Measurements from ENCODE around the gene CAB39L. TPM values are rescaled to one million over a fixed set of nuclear protein-coding genes. Genes with fewer than 3 reads are reported as not detected.

The CAB39L gene
- polyA plus RNA-seq, 1 donor (not counting 4 experiments of a cell fraction or from before 2014, with no cell fraction given): 10.1 TPM

- no peak for DNase-seq (ENCODE audit: low read depth, low spot score)
- H4K20me1 ChIP-seq (ENCODE audit: control insufficient read depth, extremely low read depth, insufficient read depth, low read length): no peaks in the 10 kb centered on the region
- TF ChIP-seq CTCF (optimal IDR thresholded peaks at IDR 0.05 in 1 of 3, IDR thresholded peaks at IDR 0.05 in 1 of 3, conservative IDR thresholded peaks at IDR 0.05 in 1 of 3; ENCODE audit: extremely low read depth in 1 of 3, insufficient read depth in 2 of 3, low read length in 3 of 3): no peak
- H3K9ac ChIP-seq (ENCODE audit: control insufficient read depth, extremely low read depth, insufficient read depth, low read length): no peak overlapping the region
- H3K79me2 ChIP-seq (ENCODE audit: control insufficient read depth, insufficient read depth, low read length): peaks cover 5% of the 10 kb centered on the region
- H3K4me1 ChIP-seq (ENCODE audit: control insufficient read depth, extremely low read depth, insufficient read depth, low read length): no peaks in the 10 kb centered on the region
- no peak overlapping the region for H2AFZ ChIP-seq (ENCODE audit: control insufficient read depth, low read length)
- no peaks in the 10 kb centered on the region for H3K36me3 ChIP-seq (ENCODE audit: control insufficient read depth in 2 of 2, extremely low read depth in 1 of 2, insufficient read depth in 2 of 2, low read length in 2 of 2)
- no peaks in the 10 kb centered on the region for H3K9me3 ChIP-seq (ENCODE audit: control insufficient read depth, low read depth, low read length)
- no peak overlapping the region for H3K27ac ChIP-seq (ENCODE audit: control insufficient read depth, insufficient read depth, low read length)
- H3K4me2 ChIP-seq (ENCODE audit: control insufficient read depth, extremely low read depth, insufficient read depth, low read depth, low read length): no peak overlapping the region
- H3K4me3 ChIP-seq (ENCODE audit: control insufficient read depth in 2 of 3, extremely low read depth in 1 of 3, insufficient read depth in 2 of 3, low read depth in 1 of 3, low read length in 3 of 3): no peak overlapping the region
- no peaks in the 10 kb centered on the region for H3K27me3 ChIP-seq (ENCODE audit: control insufficient read depth, extremely low read depth, insufficient read depth, low read length)
- dilution Hi-C loops (cut with MboI; ENCODE audit: extremely low pct_ligation_motif_present, low sequenced_read_pairs): loop anchor here (25.0 kb wide), 1 partner anchor 136 kb away; no protein-coding TSS in a partner anchor
- H3K9me1 ChIP-seq (ENCODE audit: control insufficient read depth, extremely low read depth, insufficient read depth, low read length): no peaks in the 10 kb centered on the region
- no peak for FAIRE-seq
These were observed 4.9 kb upstream of the CAB39L start for GRCh38 chr13:49448753-49449152.

GRCh38 chr13:49446473-49446872 lies 2.6 kb upstream of the CAB39L start:
- Histone ChIP-seq H3K79me2 (ENCODE audit: control insufficient read depth, insufficient read depth, low read length) (peaks cover 5% of the 10 kb centered on the region), H3K27ac (ENCODE audit: control insufficient read depth, insufficient read depth, low read length) (no peak overlapping the region), H3K9ac (ENCODE audit: control insufficient read depth, extremely low read depth, insufficient read depth, low read length) (no peak overlapping the region), H3K27me3 (ENCODE audit: control insufficient read depth, extremely low read depth, insufficient read depth, low read length) (no peaks in the 10 kb centered on the region), H3K9me3 (ENCODE audit: control insufficient read depth, low read depth, low read length) (no peaks in the 10 kb centered on the region), H3K4me3 (ENCODE audit: control insufficient read depth in 2 of 3, extremely low read depth in 1 of 3, insufficient read depth in 2 of 3, low read depth in 1 of 3, low read length in 3 of 3) (no peak overlapping the region), H3K9me1 (ENCODE audit: control insufficient read depth, extremely low read depth, insufficient read depth, low read length) (no peaks in the 10 kb centered on the region), H3K36me3 (ENCODE audit: control insufficient read depth in 2 of 2, extremely low read depth in 1 of 2, insufficient read depth in 2 of 2, low read length in 2 of 2) (no peaks in the 10 kb centered on the region), H2AFZ (ENCODE audit: control insufficient read depth, low read length) (no peak overlapping the region), H3K4me1 (ENCODE audit: control insufficient read depth, extremely low read depth, insufficient read depth, low read length) (no peaks in the 10 kb centered on the region), H4K20me1 (ENCODE audit: control insufficient read depth, extremely low read depth, insufficient read depth, low read length) (no peaks in the 10 kb centered on the region), H3K4me2 (ENCODE audit: control insufficient read depth, extremely low read depth, insufficient read depth, low read depth, low read length) (no peak overlapping the region)
- TF ChIP-seq CTCF (optimal IDR thresholded peaks at IDR 0.05 in 1 of 3, IDR thresholded peaks at IDR 0.05 in 1 of 3, conservative IDR thresholded peaks at IDR 0.05 in 1 of 3; ENCODE audit: extremely low read depth in 1 of 3, insufficient read depth in 2 of 3, low read length in 3 of 3): no peak
- no peak for TF ChIP-seq EZH2 (IDR thresholded peaks at IDR 0.05; ENCODE audit: low read length)
- dilution Hi-C loops (cut with MboI; ENCODE audit: extremely low pct_ligation_motif_present, low sequenced_read_pairs): loop anchor here (25.0 kb wide), 1 partner anchor 134 kb away; no protein-coding TSS in a partner anchor
- DNase-seq (ENCODE audit: low read depth, low spot score) (no peak), FAIRE-seq (no peak)

All from keratinocyte (primary cell).